ENCODE data around the gene THAP4.
"Not testable (repeated sequence)": the region's sequence is repeated elsewhere in the genome, so short reads cannot be mapped to it uniquely, and the experiment has no call there.

Gene THAP4

GRCh38 chr2:241592126-241592845 is 44.7 kb downstream of the THAP4 start:
- H2AFZ ChIP-seq (ENCODE audit: low read depth, low read length) = no peak overlapping the region
- no peak for TF ChIP-seq EZH2phosphoT487 (IDR thresholded peaks at IDR 0.05; ENCODE audit: low read depth)
- TF ChIP-seq, protein P1, sequence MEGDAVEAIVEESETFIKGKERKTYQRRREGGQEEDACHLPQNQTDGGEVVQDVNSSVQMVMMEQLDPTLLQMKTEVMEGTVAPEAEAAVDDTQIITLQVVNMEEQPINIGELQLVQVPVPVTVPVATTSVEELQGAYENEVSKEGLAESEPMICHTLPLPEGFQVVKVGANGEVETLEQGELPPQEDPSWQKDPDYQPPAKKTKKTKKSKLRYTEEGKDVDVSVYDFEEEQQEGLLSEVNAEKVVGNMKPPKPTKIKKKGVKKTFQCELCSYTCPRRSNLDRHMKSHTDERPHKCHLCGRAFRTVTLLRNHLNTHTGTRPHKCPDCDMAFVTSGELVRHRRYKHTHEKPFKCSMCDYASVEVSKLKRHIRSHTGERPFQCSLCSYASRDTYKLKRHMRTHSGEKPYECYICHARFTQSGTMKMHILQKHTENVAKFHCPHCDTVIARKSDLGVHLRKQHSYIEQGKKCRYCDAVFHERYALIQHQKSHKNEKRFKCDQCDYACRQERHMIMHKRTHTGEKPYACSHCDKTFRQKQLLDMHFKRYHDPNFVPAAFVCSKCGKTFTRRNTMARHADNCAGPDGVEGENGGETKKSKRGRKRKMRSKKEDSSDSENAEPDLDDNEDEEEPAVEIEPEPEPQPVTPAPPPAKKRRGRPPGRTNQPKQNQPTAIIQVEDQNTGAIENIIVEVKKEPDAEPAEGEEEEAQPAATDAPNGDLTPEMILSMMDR (IDR thresholded peaks at IDR 0.05; ENCODE audit: low read depth, low read length) = no peak
- no peaks in the 10 kb centered on the region for H3K4me1 ChIP-seq (ENCODE audit: low read length)
- H3K4me2 ChIP-seq (ENCODE audit: low read length) = no peak overlapping the region
- H3K4me3 ChIP-seq (ENCODE audit: low read length) = no peak overlapping the region
- H3K27ac ChIP-seq (ENCODE audit: low read length) = no peak overlapping the region
- H3K79me2 ChIP-seq (ENCODE audit: low read length) = no peaks in the 10 kb centered on the region
- peaks cover 9% of the 10 kb centered on the region for H3K36me3 ChIP-seq (replicated peaks; ENCODE audit: low read depth, low read length)
- no peak overlapping the region for H3K9ac ChIP-seq (ENCODE audit: low read length)
- no peaks in the 10 kb centered on the region for H3K27me3 ChIP-seq (ENCODE audit: low read depth, low read length)
- no peaks in the 10 kb centered on the region for H4K20me1 ChIP-seq (ENCODE audit: insufficient read depth, low read length)
- no peaks in the 10 kb centered on the region for H3K9me3 ChIP-seq (ENCODE audit: insufficient read depth, low read length)

GRCh38 chr2:241590496-241591455 is 46.2 kb downstream of the THAP4 start:
- not testable (repeated sequence) for H3K27ac ChIP-seq (ENCODE audit: low read length); H3K27me3 ChIP-seq (ENCODE audit: low read depth, low read length); H3K79me2 ChIP-seq (ENCODE audit: low read length); H3K9me3 ChIP-seq (ENCODE audit: insufficient read depth, low read length); H4K20me1 ChIP-seq (ENCODE audit: insufficient read depth, low read length); H3K4me1 ChIP-seq (ENCODE audit: low read length); H3K4me2 ChIP-seq (ENCODE audit: low read length); H2AFZ ChIP-seq (ENCODE audit: low read depth, low read length); H3K4me3 ChIP-seq (ENCODE audit: low read length); H3K9ac ChIP-seq (ENCODE audit: low read length)
- peaks cover 21% of the 10 kb centered on the region for H3K36me3 ChIP-seq (replicated peaks; ENCODE audit: low read depth, low read length)

DNA sequence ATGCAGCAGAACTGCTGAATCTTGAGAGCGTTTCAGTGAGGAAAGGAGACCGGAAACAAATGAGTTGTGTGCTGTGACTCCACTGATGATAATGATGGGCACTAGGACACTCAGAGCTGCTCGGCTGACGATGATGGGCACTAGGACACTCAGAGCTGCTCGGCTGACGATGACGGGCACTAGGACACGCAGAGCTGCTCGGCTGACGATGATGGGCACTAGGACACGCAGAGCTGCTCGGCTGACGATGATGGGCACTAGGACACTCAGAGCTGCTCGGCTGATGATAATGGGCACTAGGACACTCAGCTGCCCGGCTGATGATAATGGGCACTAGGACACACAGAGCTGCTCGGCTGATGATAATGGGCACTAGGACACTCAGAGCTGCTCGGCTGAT is 47.1 kb downstream of the THAP4 start:
- H3K36me3 ChIP-seq (replicated peaks; ENCODE audit: low read depth, low read length) = peaks cover 28% of the 10 kb centered on the region
- not testable (repeated sequence) for H3K27me3 ChIP-seq (ENCODE audit: low read depth, low read length); H3K9ac ChIP-seq (ENCODE audit: low read length); H3K4me3 ChIP-seq (ENCODE audit: low read length); H3K4me1 ChIP-seq (ENCODE audit: low read length); H3K9me3 ChIP-seq (ENCODE audit: insufficient read depth, low read length); H3K79me2 ChIP-seq (ENCODE audit: low read length); H2AFZ ChIP-seq (ENCODE audit: low read depth, low read length); H3K27ac ChIP-seq (ENCODE audit: low read length); H4K20me1 ChIP-seq (ENCODE audit: insufficient read depth, low read length); H3K4me2 ChIP-seq (ENCODE audit: low read length)

- peaks cover 46% of the 10 kb centered on the region for H3K36me3 ChIP-seq (replicated peaks; ENCODE audit: low read depth, low read length)
- TF ChIP-seq, protein P1 (IDR thresholded peaks at IDR 0.05; ENCODE audit: low read depth, low read length) = no peak
- TF ChIP-seq EZH2phosphoT487 (IDR thresholded peaks at IDR 0.05; ENCODE audit: low read depth) = no peak
Observed at GRCh38 chr2:241586564-241587264, 50.2 kb downstream of the THAP4 start.

More at GRCh38 chr2:241586564-241587264, 50.2 kb downstream of the THAP4 start:
- Histone ChIP-seq H4K20me1 (ENCODE audit: insufficient read depth, low read length) (no peaks in the 10 kb centered on the region), H3K27me3 (ENCODE audit: low read depth, low read length) (no peaks in the 10 kb centered on the region), H3K9ac (ENCODE audit: low read length) (no peak overlapping the region), H3K4me2 (ENCODE audit: low read length) (no peak overlapping the region), H3K27ac (ENCODE audit: low read length) (no peak overlapping the region), H3K79me2 (ENCODE audit: low read length) (no peaks in the 10 kb centered on the region), H3K4me3 (ENCODE audit: low read length) (no peak overlapping the region), H2AFZ (ENCODE audit: low read depth, low read length) (no peak overlapping the region), H3K4me1 (ENCODE audit: low read length) (no peaks in the 10 kb centered on the region), H3K9me3 (ENCODE audit: insufficient read depth, low read length) (peaks cover 8% of the 10 kb centered on the region; the same call in 1 of the 2 replicates)
